ENCODE measurements around the gene SLC6A18.
A peak's percentile ranks its signal among the peaks of the same experiment; 100 is the strongest.

Gene SLC6A18

DNA sequence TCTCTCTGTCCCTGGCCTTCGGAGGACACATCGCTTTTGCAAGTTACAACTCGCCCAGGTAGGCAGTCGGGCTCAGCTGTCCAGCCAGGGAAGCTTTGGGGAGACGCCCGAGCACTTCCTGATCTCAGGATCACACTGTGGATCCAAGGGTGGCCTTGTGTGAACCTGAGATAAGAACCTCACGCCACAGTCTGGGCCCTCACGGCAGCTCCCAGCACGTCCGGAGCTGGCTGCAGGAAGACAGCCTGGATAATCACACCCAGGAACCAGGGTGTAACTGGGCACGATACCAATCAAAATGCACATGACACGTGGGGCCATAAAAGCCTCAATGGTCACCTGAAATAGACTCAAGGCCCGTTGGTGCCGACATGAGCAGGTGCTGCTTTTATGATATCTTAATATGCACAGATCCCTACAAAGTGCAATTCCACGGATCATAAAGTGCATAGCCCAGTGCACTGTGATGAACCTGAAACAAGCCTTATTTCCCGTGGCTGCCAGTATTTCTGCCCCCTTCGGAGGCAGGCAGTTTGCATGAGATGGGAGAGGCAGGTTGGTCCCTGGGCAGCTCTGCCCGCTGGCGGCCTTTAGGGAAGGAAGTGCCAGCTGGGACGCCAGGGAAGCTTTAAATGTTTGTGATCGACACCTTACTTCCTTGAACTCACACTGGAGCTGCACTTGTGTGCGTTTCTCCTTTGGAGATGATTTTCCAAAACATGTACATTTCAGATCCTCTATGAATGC lies 14.5 kb downstream of the SLC6A18 start:
- DNase-seq: peak in 1 of 3 experiments; percentile 41

DNA sequence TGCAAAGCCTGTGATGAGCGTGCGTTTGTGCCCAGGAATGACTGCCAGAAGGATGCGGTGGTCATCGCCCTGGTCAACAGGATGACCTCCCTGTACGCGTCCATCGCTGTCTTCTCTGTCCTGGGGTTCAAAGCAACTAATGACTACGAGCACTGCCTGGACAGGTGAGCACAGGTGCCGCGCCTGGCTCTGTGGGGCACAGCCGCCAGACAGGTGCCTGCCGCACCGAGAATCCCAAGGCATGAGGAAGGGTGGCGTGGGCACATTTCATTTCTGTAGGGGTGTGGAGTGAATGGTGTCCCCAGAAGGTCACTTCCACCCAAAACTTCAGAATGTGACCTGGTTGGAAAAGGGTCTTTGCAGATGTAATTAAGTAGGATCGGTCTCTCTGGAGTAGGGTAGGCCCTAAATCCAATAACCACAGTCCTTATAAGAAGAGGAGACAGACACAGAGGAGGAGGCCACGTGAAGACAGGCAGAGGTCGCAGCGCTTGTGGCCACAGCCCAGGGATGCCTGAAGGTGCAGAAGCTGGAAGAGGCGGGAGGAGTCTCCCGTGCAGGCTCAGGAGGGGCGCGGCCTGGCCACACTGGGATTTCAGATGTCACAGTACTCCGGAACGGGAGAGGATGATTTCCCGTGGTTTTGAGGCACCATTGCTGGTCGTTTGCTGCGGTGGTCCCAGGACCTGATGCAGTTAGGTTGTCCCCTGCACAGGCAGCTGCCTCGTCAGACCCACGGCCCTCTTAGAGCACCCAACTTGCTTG lies 15.5 kb downstream of the SLC6A18 start:
- DNase-seq: no peak

DNA sequence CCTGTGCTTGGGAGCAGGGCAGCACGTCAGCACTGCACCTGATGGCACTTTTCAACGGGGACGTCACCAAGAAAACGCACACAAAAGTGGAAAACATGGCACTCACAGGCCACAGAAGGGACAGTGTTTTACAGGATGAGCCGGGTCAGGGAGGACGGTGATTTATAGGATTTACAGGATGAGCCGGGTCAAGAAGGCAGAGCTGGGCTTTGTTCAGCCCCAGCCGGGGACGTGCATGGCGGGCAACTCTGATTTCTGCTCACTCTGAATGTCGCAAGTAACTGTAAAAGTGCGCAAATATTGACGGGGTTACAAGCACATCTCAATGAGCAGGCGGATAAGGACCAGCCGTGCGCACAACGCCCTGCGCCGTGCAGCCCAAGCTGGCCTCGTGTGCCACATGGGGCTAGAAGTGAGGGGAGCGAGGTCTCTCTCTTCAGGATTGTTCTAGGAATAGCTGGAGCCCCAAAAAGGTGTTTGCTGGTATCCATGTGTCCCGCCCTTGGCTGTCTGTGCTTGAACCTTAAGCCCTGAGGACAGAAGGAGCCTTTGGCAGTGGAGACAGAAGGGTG lies 16.4 kb downstream of the SLC6A18 start:
- no peak for DNase-seq

DNA sequence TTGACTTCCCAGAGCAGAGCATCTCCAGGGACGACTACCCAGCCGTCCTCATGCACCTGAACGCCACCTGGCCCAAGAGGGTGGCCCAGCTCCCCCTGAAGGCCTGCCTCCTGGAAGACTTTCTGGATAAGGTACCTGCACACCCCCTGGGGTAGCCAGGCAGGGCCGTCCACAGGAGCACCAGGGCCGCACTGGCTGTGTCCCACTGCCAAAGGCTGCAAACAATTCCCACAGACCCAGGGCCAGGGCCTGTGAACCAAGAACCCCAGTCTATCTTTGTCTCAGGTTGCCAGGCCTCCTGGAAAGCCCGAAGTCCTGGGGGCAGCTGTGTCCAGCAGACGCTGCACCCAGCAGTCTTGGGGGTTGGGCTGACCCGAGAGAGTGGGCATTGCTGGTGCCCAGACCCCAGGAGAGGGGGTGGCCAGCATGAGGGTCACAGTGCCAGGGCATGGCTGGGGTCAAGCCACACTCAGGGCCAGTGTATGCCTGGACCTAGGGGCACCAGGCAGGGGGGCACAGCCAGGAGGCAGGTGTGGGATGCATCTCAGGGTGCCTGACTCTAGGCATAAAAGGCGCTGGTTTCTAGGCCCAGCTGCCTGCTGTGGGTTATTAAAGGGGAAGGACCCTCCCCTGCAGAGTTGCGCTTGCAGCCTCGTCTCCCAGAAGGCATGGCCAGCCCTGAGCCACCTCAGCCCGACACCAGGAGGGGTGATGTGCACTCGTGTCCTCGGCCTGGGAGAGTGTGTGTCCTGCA lies 17.7 kb downstream of the SLC6A18 start:
- DNase-seq: peak in 1 of 3 experiments; percentile 32

DNA sequence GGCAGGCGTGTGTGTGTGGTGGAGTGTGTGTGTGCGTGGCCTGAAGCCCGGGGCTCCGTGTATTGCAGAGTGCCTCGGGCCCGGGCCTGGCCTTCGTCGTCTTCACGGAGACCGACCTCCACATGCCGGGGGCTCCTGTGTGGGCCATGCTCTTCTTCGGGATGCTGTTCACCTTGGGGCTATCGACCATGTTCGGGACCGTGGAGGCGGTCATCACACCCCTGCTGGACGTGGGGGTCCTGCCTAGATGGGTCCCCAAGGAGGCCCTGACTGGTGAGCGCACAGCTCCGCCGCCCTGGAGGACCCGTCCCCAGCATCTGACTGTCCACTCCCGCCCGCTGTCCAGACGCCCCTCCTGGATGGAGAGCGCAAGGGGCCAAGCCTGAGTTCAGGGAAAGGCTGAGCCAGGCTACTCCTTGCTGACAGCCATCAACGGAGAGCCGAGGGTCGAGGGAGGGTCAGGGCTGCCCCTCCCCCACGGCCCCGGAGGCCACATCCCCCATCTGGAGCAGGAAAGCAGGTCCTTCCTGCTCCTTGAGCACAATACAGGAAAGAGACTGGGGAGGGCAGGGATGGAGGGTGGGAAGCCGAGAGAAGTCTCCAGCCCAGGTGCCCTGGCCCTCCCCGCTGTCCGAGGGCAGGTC lies 18.4 kb downstream of the SLC6A18 start:
- DNase-seq: no peak

DNA sequence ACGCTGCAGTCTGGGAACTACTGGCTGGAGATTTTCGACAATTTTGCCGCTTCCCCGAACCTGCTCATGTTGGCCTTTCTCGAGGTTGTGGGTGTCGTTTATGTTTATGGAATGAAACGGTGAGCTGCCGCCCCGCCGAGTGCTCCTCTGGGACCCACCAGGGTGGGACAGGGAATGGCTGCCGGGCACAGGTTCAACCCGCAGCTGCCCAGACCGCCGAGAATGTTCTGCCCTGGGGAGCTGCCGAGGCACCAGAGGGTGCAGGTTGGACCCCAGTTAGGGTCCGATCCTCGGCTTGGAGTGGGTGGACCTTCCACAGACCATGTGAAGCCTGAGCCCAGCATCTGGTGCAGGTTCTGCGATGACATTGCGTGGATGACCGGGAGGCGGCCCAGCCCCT lies 19.1 kb downstream of the SLC6A18 start:
- no peak for DNase-seq

DNA sequence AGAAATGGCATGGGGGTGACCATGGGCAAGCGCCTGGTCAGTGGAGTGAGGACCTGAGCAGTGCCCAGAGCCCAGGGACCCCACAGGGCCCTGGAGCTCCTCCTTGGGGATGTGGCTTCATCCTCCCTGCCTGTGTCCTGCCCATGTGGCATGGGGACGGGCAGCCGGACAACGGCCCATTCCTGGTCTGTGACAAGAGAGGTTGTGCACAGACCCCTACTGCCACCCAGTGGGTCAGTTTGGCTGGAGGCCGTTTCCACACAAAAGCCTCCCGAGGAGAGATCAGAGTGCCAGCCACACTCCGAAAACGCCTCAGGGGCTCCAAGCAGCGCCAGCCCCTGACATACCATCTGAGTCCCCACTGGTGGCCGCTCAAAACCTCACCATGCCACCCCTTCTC lies 19.8 kb downstream of the SLC6A18 start:
- DNase-seq: peak in 1 of 3 experiments; percentile 37

DNA sequence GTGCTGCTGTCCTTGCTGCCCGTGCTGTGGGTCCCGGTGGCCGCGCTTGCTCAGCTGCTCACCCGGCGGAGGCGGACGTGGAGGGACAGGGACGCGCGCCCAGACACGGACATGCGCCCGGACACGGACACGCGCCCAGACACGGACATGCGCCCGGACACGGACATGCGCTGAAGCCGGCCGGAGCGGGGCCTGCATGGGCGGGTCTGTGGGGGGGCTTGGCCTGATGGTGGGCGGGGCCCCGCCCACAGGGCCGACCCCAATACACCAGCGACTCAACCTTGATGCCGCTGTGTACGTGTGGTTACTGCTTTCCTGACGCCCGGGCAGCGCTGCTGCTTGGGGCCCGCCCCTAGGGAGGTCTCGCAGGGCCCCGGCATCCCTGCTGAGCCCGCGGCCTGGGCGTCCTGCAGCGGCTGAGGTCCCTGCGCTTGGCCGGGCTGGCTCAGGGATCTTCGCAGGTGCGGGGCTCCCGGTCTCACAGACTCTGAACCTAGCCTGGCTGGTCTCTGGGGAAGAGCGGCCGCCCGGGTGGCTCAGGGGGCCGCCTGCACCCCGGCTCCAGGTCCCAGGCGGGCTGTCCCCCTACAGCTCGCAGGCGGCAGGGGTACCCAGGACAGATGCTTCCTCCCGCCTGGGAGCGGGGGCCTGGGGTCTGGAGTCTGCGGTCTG lies 20.9 kb downstream of the SLC6A18 start:
- DNase-seq: peak in 2 of 3 experiments; percentile 79 to 80

DNA sequence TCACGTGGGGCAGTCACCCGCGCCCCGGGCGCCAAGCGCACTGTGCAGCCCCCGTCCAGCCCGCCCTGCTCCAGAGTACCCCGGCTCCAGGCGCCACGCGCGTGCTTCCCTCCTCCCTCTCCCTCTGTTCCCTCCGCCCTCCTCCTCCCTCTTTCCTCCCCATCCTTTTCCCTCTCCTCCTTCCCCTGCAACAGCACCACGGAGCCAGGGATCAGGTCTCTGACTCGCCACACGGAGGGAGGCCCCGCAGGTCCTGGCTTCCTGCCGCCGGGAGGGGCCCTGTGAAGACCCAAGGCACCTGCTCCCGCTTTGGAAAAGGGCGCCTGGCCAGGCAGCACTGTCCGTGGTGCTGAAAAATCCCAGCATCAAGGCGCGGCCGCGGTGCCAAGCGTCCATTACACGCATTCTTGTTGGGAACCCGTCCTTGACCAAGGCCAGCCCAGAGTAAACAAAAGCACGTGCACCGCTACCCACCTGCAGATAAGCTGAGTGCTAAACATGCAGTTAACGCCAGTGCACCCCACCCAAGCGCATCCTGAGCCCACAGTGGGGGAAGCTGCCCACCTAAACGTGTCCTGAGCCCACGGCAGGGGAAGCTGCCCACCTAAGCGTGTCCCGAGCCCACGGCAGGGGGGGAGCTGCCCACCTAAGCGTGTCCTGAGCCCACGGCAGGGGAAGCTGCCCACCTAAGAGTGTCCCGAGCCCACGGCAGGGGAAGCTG lies 21.7 kb downstream of the SLC6A18 start:
- peak; percentile 12 to 81 (median 67) for DNase-seq

DNA sequence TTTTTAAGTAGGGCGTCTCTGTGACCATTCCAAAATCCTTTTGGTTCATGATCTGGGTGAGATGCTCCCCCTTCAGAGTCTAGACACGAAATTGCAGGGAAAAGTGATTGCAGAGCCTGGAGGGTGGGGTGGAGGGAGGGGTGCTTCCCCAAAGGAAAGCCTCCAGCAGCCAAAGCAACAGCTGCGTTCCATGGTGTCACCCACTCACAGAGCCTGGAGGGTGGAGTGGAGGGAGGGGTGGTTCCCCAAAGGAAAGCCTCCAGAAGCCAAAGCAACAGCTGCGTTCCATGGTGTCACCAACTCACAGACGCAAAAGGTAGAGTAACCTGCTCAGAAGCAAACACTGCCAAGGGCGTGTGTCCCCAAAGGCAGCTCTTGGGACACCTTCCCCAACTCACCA lies 22.6 kb downstream of the SLC6A18 start:
- peak in 1 of 3 experiments; percentile 20 for DNase-seq

DNA sequence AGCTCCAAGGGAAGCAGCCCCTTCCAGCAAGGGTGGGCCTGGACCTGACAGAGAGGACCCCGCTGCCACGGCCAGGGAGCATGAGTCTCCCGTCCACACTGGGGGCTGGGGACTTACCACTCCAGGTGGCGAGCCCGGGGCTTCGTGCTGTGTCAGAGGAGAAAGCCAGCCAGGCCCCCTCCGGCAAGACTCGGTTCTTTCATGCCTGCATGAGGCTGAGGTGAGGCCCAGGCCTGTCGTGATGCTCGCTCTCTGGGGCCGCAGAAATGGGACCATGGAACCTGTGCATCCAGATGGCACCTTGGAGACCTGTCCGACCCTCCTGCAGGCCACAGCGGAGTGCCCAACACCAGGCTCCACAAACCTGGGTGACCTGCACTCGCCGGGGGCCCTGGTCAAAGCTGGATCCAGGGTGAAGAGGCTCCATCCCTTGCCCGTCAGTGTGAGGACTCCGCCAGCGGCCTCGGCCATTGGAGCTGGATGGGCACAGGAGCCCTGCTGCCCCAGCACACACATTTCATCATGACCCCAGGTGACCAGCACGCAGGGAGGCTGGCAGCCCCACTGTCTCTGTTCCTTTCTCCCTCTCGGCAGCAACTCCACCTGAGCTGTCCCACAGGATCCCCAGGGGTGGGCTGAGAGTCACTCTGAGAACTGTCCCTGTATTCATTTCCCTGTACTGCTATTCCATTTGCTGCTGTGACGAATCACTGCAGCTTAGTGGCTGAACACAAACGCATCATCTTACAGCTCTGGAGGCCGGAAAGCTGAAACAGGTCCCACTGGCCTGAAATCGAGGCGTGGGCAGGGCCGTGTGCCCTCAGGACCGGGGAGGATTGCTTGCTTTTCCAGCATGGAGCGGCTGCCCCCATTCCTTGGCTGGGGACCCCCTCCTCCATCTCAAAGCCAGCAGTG lies 24.4 kb downstream of the SLC6A18 start:
- DNase-seq: no peak

DNA sequence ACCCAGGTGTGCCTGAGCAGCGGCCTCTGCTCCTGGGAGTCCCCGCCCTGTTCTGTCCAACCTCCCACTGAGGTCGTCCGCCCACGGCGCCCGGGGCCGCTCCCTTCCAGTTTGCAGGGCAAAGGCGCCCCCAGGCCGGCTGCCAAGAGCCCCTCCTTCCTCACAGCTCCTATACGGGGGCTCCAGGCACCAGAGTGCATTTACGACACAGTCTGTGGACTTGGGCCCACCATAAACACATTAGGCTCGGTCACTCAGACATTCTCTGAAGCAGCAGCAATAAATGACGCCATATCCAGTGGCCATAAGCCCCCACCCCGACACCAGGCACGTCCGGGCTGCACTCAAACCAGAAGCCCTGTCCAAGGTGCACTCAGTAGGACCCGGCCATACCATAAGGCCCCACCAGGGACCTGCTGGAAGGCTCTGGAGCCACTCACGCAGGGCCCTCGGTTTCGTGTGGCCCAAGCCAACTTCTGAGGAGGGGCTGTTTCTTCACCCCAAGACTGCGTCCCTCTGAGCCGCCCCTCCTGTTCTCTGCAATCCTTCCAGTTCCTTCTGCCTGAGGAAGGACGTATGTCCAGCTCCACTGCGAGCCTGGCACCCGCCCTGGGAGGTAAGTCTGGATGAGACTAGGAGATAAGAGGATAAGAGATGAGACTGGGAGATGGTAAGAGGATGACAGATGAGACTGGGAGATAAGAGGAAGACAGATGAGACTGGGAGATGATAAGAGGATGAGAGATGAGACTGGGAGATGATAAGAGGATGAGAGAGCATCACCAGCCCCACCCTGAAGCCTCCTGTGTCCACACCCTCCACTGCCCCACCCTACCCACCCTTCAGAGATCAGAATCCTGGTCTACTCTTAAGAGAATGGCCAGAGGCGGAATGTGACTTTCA lies 26.7 kb downstream of the SLC6A18 start:
- no peak for DNase-seq

DNA sequence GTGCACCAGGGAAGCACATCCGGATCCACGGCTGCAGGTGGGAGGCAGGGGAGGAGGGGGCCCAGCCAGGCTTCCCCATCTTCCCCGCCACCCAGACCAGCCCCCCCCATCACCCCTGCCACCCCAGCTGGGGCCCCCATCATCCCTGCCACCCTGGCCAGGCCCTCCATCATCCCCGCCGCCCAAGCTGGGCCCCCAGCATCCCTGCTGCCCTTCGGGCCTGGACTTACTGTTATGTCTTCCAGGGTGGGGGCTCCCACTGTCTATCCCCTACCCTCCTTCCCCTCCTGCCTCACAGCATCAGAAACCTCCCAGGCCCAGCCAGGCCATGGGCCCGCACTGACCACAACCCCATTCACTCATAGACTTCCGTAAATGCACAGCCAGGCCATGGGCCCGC lies 27.5 kb downstream of the SLC6A18 start:
- no peak for DNase-seq

DNA sequence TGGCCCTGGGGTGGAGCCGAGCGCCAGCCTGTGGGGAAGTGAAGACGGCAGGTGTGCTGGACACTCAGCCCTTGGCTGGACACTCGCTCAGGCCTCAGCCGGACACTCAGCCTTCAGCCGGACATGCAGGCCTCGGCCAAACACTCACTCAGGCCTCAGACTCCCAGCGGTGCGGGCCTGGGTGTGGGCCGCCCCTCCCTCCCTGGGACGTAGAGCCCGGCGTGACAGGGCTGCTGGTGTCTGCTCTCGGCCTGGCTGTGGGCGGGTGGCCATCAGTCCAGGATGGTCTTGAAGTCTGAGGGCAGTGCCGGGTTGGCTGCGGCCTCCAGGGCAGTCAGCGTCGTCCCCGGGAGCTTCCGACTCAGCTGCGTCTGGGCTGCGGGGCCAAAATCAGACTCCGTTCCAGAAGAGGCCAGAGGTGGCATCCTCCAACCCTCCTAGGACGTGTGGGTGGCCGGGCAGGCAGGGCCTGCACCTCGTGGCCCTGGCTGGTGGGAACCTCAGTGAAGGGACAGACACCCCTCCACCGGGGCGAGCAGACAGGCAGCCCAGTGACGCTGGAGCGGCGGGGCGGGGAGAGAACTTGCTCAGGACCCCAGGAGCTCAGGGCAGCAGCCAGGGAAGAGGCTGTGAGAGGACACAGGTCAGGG lies 28.4 kb downstream of the SLC6A18 start:
- DNase-seq: no peak

DNA sequence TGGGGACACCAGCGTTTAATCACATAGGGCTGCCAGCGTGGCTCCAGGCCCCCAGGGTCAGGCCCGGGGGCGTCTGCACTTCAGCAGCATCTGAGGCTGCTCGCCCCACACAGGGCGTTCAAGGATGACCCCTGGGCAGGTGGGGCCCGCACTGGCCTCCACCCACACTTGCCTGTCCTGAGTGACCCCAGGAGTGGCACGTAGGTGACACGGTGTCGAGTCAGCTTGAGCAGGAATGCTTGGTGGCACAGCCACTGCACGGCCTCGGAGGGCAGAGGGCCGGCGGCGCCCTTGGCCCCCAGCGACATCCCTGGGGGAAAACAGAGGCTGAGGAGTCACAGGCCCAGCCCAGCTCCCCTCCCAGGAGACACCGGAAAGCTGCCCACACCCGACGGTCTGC lies 29.0 kb downstream of the SLC6A18 start:
- no peak for DNase-seq

DNA sequence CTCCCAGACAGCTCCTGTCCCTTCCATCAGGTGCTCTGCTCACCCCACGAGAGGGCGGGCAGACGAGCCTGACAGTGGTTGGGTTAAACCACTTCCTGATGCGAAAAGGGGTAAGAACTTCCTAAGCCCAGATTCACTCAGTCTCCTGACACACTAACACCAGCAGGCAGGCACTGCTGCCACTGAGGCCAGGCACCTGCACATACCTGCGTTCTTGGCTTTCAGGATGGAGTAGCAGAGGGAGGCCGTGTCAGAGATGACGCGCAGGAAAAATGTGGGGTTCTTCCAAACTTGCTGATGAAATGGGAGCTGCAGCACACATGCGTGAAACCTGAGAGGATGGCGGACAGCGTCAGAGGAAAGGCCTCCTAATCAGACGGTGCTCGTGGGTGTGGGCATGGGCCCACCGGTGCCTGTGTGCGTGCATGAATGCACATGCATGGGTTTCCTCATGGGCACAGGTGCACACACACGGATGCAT lies 29.9 kb downstream of the SLC6A18 start:
- peak in 1 of 3 experiments; percentile 45 for DNase-seq

DNA sequence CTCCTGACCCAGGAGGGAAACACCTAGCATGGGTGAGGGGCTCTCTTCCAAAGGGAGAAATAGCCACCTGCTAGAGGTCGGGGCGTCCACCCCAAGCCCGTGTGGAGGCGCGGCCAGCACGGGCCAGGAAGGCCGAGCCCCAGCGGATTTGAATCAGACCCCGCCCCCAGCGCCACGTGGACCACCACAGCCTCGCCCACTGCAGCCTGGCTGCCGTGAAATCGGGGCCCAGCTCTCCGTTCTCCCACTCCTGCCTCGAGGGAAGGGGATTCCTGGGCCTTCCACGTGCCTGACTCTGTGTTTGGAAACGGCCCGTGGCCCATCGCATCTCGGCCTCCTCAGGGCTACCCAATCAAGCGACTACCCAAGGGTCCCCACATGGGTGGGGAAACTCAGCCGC lies 31.6 kb downstream of the SLC6A18 start:
- no peak for DNase-seq

DNA sequence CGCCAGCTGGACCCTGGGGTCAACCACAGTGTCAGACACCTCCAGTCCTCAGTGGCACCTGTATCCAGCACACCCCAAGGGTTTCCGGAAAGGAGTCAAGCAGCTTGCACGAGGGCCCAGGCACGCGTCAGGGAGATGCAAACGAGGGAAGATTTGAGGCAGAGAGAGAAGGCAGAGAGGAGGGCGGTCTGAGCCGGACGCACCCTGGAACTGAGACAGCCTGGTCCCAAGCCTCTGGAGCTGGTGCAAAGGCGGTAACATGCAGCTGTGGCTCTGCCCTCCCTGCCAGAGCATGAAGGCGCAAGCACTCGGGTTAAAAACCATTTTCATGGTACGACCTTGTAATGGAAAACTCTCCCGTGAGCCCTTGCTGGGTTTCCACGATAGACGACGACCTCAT lies 32.2 kb downstream of the SLC6A18 start:
- DNase-seq: no peak

DNA sequence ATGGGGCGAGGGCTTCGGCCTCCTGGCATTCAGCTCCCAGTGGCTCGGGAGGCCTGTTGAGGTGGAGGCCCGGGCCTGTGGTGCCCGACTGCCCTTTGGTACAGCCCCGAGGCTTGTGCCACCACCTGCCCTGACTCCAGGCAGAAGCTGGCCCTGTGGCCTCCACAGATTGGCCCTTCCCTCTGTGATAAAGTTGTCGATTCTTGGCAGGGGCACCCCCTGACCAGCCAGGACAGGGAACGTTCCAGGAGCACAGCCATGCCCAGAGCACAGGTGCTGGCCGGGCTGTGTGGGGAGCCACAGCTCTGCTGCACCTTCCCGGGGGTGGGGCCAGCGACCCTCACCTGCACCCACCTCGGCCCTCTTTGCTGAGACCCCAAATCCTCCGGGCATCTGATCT lies 32.7 kb downstream of the SLC6A18 start:
- no peak for DNase-seq

Data from NCI-H1417 (cell line).